Measurements from ENCODE around the gene WDFY2.

GRCh38 chr13:51564252-51564651 is 20.0 kb upstream of the WDFY2 start:
- TF ChIP-seq CTCF (IDR thresholded peaks at IDR 0.05; ENCODE audit: low read depth, low read length) (no peak), EZH2phosphoT487 (IDR thresholded peaks at IDR 0.05; ENCODE audit: low read depth) (no peak)
